Neuronal stem cell (in vitro differentiated cells): ENCODE data around the gene ACTL10.
A peak's percentile ranks its signal among the peaks of the same experiment; 100 is the strongest.
"Not testable (repeated sequence)": the region's sequence is repeated elsewhere in the genome, so short reads cannot be mapped to it uniquely, and the experiment has no call there.

Experiments used
- DNase-seq: peaks from one replicate; pipeline ENCODE4 v3.0.0-alpha.2; 2013; ENCODE audit warnings: low spot score
- H2AFZ ChIP-seq: one replicate; pipeline ENCODE4 v1.6.1; 2013; ENCODE audit warnings: mild to moderate bottlenecking, low read length, inconsistent platforms
- H2AK5ac ChIP-seq: 2 replicates; pipeline ENCODE4 v1.6.1; 2013; ENCODE audit warnings: low read depth, mild to moderate bottlenecking, inconsistent platforms, low read length, moderate library complexity, mixed read lengths
- H2BK120ac ChIP-seq: 2 replicates; pipeline ENCODE4 v1.6.1; 2013; ENCODE audit warnings: low read depth, mild to moderate bottlenecking, inconsistent platforms, low read length, moderate library complexity, mixed read lengths
- H2BK12ac ChIP-seq: one replicate; pipeline ENCODE4 v1.6.1; 2013; ENCODE audit warnings: low read length, inconsistent platforms
- H2BK15ac ChIP-seq: 2 replicates; pipeline ENCODE4 v1.6.1; 2013; ENCODE audit warnings: mild to moderate bottlenecking, low read length, inconsistent platforms, mixed read lengths
- H2BK5ac ChIP-seq: one replicate; pipeline ENCODE4 v1.6.1; 2013; ENCODE audit warnings: inconsistent platforms, mild to moderate bottlenecking, low read length, moderate library complexity
- H3K14ac ChIP-seq: one replicate; pipeline ENCODE4 v1.6.1; 2013; ENCODE audit warnings: low read length, inconsistent platforms
- H3K18ac ChIP-seq: 2 replicates; pipeline ENCODE4 v1.6.1; 2013; ENCODE audit warnings: low read length, inconsistent platforms
- H3K23ac ChIP-seq: 2 replicates; pipeline ENCODE4 v1.6.1; 2013; ENCODE audit warnings: low read depth, mild to moderate bottlenecking, mixed read lengths, low read length, inconsistent platforms; ENCODE audit not compliant: poor library complexity
- H3K27ac ChIP-seq: replicated peaks from 3 replicates; pipeline ENCODE4 v1.5.1; 2013; ENCODE audit warnings: low read length, inconsistent platforms
- H3K27me3 ChIP-seq, 3 experiments: 2 replicates each; pipeline ENCODE4 v1.6.1; 2013; ENCODE audit warnings: low read length in 3 of 3, mild to moderate bottlenecking in 2 of 3, inconsistent platforms in 1 of 3, low read depth in 1 of 3, mixed read lengths in 1 of 3, moderate library complexity in 1 of 3; ENCODE audit not compliant: control insufficient read depth in 3 of 3, insufficient read depth in 3 of 3
- H3K36me3 ChIP-seq, 2 donors: replicated peaks in 1 of 2; 2 replicates each; pipeline ENCODE4 v1.6.1; 2013; ENCODE audit warnings: low read length in 2 of 2; ENCODE audit not compliant: control insufficient read depth in 2 of 2, insufficient read depth in 2 of 2
- H3K4ac ChIP-seq: 2 replicates; pipeline ENCODE4 v1.6.1; 2013; ENCODE audit warnings: inconsistent platforms, mild to moderate bottlenecking, low read length, moderate library complexity
- H3K4me1 ChIP-seq, 2 donors: 1 replicate in 1 of 2; 2 replicates in 1 of 2; pipeline ENCODE4 v1.6.1; 2013; ENCODE audit warnings: low read length in 2 of 2, low read depth in 1 of 2; ENCODE audit not compliant: control insufficient read depth in 2 of 2, insufficient read depth in 1 of 2
- H3K4me2 ChIP-seq: one replicate; pipeline ENCODE4 v1.6.1; 2013; ENCODE audit warnings: mild to moderate bottlenecking, low read length, inconsistent platforms; ENCODE audit not compliant: insufficient read depth, poor library complexity, severe bottlenecking
- H3K4me3 ChIP-seq, 2 donors: 2 replicates each; pipeline ENCODE4 v1.5.1; 2013; ENCODE audit warnings: low read length in 2 of 2, mild to moderate bottlenecking in 2 of 2, inconsistent platforms in 1 of 2, moderate library complexity in 1 of 2
- H3K79me1 ChIP-seq: one replicate; pipeline ENCODE4 v1.6.1; 2013; ENCODE audit warnings: low read depth, mild to moderate bottlenecking, inconsistent platforms, low read length, moderate library complexity
- H3K9ac ChIP-seq: one replicate; pipeline ENCODE4 v1.6.1; 2013; ENCODE audit warnings: mild to moderate bottlenecking, low read depth, low read length, inconsistent platforms; ENCODE audit not compliant: poor library complexity
- H3K9me3 ChIP-seq, 2 donors: replicated peaks in 1 of 2; 2 replicates each; pipeline versions ENCODE3 to v1.6.1; 2013; ENCODE audit warnings: low read length in 2 of 2, mild to moderate bottlenecking in 2 of 2, inconsistent platforms in 1 of 2, low read depth in 1 of 2, mixed read lengths in 1 of 2, moderate library complexity in 1 of 2; ENCODE audit not compliant: control insufficient read depth in 2 of 2, insufficient read depth in 1 of 2
- H4K8ac ChIP-seq: one replicate; pipeline ENCODE4 v1.6.1; 2013; ENCODE audit warnings: low read depth, mild to moderate bottlenecking, inconsistent platforms, low read length, moderate library complexity
- H4K91ac ChIP-seq: one replicate; pipeline ENCODE4 v1.6.1; 2013; ENCODE audit warnings: low read length, low read depth, mild to moderate bottlenecking, inconsistent platforms; ENCODE audit not compliant: poor library complexity
- WGBS, 2 donors: extraction: QIAGEN DNeasy Blood & Tissue Kit; methylation state at CpG; one replicate each; pipeline ENCODE4 v1.1.7; 2013; ENCODE audit warnings: missing lambda C conversion rate in 2 of 2, mixed read lengths in 1 of 2; ENCODE audit not compliant: insufficient read length in 2 of 2, insufficient replicate concordance in 1 of 2; ENCODE audit errors: extremely low coverage in 2 of 2; 5-methylcytosine and 5-hydroxymethylcytosine counted together

Gene ACTL10

DNA sequence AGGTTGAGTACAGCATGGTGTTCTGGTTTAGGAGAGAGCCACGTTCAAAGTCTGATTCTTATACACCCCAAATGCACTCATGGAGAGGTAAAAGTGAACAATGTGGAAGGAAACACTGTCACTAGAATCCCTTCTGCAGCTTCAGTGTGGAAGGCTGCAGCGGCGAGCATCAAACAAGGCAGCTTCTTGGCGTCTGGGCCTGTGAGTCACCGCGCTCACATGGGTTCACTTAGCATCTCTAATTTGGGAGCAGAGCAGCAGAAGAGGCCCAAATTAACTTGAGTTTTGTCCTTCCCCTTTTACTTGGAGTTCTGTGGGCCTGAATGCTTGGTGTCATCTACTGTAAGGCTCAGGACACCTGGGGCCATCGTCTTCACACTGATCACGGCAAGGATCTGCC lies 30.4 kb downstream of the ACTL10 start:
- no peak overlapping the region for H3K4me2 ChIP-seq
- no peak overlapping the region for H3K14ac ChIP-seq
- no peak overlapping the region for H2BK120ac ChIP-seq
- no peak for DNase-seq
- H3K27me3 ChIP-seq: no peaks in the 10 kb centered on the region
- H4K91ac ChIP-seq: no peak overlapping the region
- H2BK15ac ChIP-seq: no peak overlapping the region
- no peak overlapping the region for H3K27ac ChIP-seq
- H2BK5ac ChIP-seq: no peak overlapping the region
- no CpG with 5 or more reads among the region's 8 CpGs for WGBS, 2 donors
- no peak overlapping the region for H3K4me3 ChIP-seq
- no peak overlapping the region for H3K23ac ChIP-seq
- H4K8ac ChIP-seq: no peak overlapping the region
- H3K9me3 ChIP-seq: peaks cover 0 to 6% of the 10 kb centered on the region in 2 donors
- no peak overlapping the region for H3K18ac ChIP-seq
- no peak overlapping the region for H2BK12ac ChIP-seq
- no peak overlapping the region for H3K9ac ChIP-seq
- peak overlapping the region; percentile 76 for H2AFZ ChIP-seq
- H3K36me3 ChIP-seq: no peaks in the 10 kb centered on the region
- H3K4me1 ChIP-seq: peaks cover 14 to 16% of the 10 kb centered on the region in 2 donors
- H3K4ac ChIP-seq: no peak overlapping the region
- no peak overlapping the region for H2AK5ac ChIP-seq
- H3K79me1 ChIP-seq: no peaks in the 10 kb centered on the region

DNA sequence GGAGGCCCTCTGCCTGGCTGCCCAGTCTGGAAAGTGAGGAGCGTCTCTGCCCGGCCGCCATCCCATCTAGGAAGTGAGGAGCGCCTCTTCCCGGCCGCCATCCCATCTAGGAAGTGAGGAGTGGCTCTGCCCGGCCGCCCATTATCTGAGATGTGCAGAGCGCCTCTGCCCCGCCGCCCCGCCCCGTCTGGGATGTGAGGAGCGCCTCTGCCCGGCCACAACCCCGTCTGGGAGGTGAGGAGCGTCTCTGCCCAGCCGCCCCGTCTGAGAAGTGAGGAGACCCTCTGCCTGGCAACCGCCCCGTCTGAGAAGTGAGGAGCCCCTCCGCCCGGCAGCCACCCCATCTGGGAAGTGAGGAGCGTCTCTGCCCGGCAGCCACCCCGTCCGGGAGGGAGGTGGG lies 32.2 kb downstream of the ACTL10 start:
- not testable (repeated sequence) for H2BK120ac ChIP-seq, H2BK5ac ChIP-seq, H3K4me3 ChIP-seq, H3K36me3 ChIP-seq, DNase-seq, H3K4me1 ChIP-seq, H3K79me1 ChIP-seq, H3K9ac ChIP-seq, H3K18ac ChIP-seq, H3K27ac ChIP-seq, H4K8ac ChIP-seq, H3K23ac ChIP-seq, H3K14ac ChIP-seq, H3K9me3 ChIP-seq, H2BK12ac ChIP-seq, H3K27me3 ChIP-seq, H2AFZ ChIP-seq, H2AK5ac ChIP-seq, H3K4me2 ChIP-seq, H4K91ac ChIP-seq, H3K4ac ChIP-seq, H2BK15ac ChIP-seq
- no CpG with 5 or more reads among the region's 27 CpGs for WGBS, 2 donors

DNA sequence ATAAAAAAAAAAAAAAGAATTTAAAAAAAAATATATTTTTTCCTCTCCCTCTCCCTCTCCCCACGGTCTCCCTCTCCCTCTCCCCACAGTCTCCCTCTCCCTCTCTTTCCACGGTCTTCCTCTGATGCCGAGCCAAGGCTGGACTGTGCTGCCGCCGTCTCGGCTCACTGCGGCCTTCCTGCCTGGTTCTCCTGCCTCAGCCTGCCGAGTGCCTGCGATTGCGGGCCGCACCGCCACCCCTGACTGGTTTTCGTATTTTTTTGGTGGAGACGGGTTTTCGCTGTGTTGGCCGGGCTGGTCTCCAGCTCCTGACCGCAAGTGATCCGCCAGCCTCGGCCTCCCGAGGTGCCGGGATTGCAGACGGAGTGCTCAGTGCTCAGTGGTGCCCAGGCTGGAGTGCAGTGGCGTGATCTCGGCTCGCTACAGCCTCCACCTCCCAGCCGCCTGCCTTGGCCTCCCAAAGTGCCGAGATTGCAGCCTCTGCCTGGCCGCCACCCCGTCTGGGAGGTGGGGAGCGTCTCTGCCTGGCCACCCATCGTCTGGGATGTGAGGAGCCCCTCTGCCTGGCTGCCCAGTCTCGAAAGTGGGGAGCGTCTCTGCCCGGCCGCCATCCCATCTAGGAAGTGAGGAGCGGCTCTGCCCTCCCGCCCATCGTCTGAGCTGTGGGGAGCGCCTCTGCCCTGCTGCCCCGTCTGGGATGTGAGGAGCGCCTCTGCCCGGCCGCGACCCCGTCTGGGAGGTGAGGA lies 34.1 kb downstream of the ACTL10 start:
- no CpG with 5 or more reads among the region's 45 CpGs for WGBS, 2 donors
- H3K4me1 ChIP-seq, H3K27me3 ChIP-seq, H4K8ac ChIP-seq, H3K4me3 ChIP-seq, H3K4me2 ChIP-seq, H3K18ac ChIP-seq, H2BK15ac ChIP-seq, H3K9me3 ChIP-seq, H3K9ac ChIP-seq, H3K27ac ChIP-seq, H2AFZ ChIP-seq, H2AK5ac ChIP-seq, H3K4ac ChIP-seq, DNase-seq, H2BK12ac ChIP-seq, H2BK5ac ChIP-seq, H4K91ac ChIP-seq, H3K23ac ChIP-seq, H3K79me1 ChIP-seq, H2BK120ac ChIP-seq, H3K36me3 ChIP-seq, H3K14ac ChIP-seq: not testable (repeated sequence)

DNA sequence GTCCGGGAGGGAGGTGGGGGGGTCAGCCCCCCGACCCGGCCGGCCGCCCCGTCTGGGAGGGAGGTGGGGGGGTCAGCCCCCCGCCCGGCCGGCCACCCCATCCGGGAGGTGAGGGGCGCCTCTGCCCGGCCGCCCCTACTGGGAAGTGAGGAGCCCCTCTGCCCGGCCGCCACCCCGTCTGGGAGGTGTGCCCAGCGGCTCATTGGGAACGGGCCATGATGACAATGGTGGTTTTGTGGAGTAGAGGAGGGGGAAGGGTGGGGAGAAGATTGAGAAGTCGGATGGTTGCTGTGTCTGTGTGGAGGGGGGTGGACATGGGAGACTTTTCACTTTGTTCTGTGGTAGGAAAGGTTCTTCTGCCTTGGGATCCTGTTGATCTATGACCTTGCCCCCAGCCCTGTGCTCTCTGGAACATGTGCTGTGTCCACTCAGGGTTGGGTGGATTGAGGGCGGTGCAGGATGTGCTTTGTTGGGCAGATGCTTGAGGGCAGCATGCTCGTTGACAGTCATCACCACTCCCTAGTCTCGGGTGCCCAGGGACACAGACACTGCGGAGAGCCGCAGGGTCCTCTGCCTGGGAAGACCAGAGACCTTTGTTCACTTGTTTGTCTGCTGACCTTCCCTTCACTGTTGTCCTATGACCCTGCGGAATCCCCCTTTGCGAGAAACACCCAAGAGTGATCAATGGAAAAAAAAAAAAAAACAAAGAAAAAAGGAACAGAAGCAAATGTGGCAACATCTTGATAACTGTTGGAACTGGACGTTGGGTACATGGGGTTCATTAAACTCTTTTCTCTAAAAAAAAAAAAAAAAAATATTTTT lies 35.1 kb downstream of the ACTL10 start:
- H3K9ac ChIP-seq: no peak overlapping the region
- no peak overlapping the region for H3K4me2 ChIP-seq
- no peaks in the 10 kb centered on the region for H3K79me1 ChIP-seq
- no peak overlapping the region for H2AFZ ChIP-seq
- no peak overlapping the region for H4K91ac ChIP-seq
- H2BK15ac ChIP-seq: no peak overlapping the region
- no peak overlapping the region for H3K23ac ChIP-seq
- H3K27ac ChIP-seq: no peak overlapping the region
- H3K14ac ChIP-seq: no peak overlapping the region
- no peak overlapping the region for H2BK12ac ChIP-seq
- H3K27me3 ChIP-seq: no peaks in the 10 kb centered on the region
- H2BK120ac ChIP-seq: no peak overlapping the region
- no peaks in the 10 kb centered on the region for H3K4me1 ChIP-seq
- no peak overlapping the region for H2AK5ac ChIP-seq
- H3K4me3 ChIP-seq: peak overlapping the region in 1 of 2 donors; percentile 55
- H3K4ac ChIP-seq: no peak overlapping the region
- H3K18ac ChIP-seq: no peak overlapping the region
- no peaks in the 10 kb centered on the region for H3K36me3 ChIP-seq
- H2BK5ac ChIP-seq: no peak overlapping the region
- H4K8ac ChIP-seq: no peak overlapping the region
- H3K9me3 ChIP-seq: peaks cover 1 to 6% of the 10 kb centered on the region in 2 donors
- no CpG with 5 or more reads among the region's 27 CpGs for WGBS, 2 donors
- no peak for DNase-seq
